Lower lobe of right lung (tissue), 2 donors: ENCODE data around the gene DNAJB12. TPM values are rescaled to one million over a fixed set of nuclear protein-coding genes. Genes with fewer than 3 reads are reported as not detected.
"Not testable (repeated sequence)": the region's sequence is repeated elsewhere in the genome, so short reads cannot be mapped to it uniquely, and the experiment has no call there.

Experiments used
- ATAC-seq, 2 donors: fragments of 200-7000 bp; cut with Tn5 transposase; one replicate each; pipeline ENCODE4 v1.9.1; 2020 to 2022; ENCODE audit warnings: mild to moderate bottlenecking in 2 of 2, moderate library complexity in 2 of 2
- DNase-seq: peaks from one replicate; pipeline ENCODE4 v3.0.0-alpha.2; 2020
- H3K27ac ChIP-seq: fragments of 200-600 bp; one replicate; pipeline ENCODE4 v1.8.0; 2022
- H3K27me3 ChIP-seq: fragments of 200-600 bp; one replicate; pipeline ENCODE4 v1.8.0; 2022; ENCODE audit warnings: low read depth
- H3K36me3 ChIP-seq: fragments of 200-600 bp; one replicate; pipeline ENCODE4 v1.8.0; 2022; ENCODE audit warnings: mild to moderate bottlenecking
- H3K4me1 ChIP-seq: fragments of 200-600 bp; one replicate; pipeline ENCODE4 v1.8.0; 2022
- H3K4me3 ChIP-seq: fragments of 200-600 bp; one replicate; pipeline ENCODE4 v1.8.0; 2022; ENCODE audit warnings: mild to moderate bottlenecking
- H3K9me3 ChIP-seq: fragments of 200-600 bp; one replicate; pipeline ENCODE4 v1.8.0; 2022
- intact Hi-C: fragments of 100-400 bp; cut with DNase I; formaldehyde crosslinking; loops from one replicate; pipeline ENCODE4 v1.11.0; 2022
- total RNA-seq: library from RNA; stranded (reverse); fragmentation: NEBNext Ultra II Directional; extraction: Animal tissue kit (Norgen Biotek cat#: 25700); gene quantifications from one replicate; pipeline ENCODE4 v1.2.1, GENCODE V29; 2021
- TF ChIP-seq, protein P1 (sequence below): fragments of 200-600 bp; IDR thresholded peaks from one replicate; pipeline ENCODE4 v1.8.0; 2022; ENCODE audit warnings: antibody characterized with exemption, mild to moderate bottlenecking
- donor health status: DM: no; HTN: yes; CAD: no; lungs with severe emphysema.

DNAJB12 gene
- total RNA-seq, 1 donor from 2014 or later, result 44.7 TPM

DNA sequence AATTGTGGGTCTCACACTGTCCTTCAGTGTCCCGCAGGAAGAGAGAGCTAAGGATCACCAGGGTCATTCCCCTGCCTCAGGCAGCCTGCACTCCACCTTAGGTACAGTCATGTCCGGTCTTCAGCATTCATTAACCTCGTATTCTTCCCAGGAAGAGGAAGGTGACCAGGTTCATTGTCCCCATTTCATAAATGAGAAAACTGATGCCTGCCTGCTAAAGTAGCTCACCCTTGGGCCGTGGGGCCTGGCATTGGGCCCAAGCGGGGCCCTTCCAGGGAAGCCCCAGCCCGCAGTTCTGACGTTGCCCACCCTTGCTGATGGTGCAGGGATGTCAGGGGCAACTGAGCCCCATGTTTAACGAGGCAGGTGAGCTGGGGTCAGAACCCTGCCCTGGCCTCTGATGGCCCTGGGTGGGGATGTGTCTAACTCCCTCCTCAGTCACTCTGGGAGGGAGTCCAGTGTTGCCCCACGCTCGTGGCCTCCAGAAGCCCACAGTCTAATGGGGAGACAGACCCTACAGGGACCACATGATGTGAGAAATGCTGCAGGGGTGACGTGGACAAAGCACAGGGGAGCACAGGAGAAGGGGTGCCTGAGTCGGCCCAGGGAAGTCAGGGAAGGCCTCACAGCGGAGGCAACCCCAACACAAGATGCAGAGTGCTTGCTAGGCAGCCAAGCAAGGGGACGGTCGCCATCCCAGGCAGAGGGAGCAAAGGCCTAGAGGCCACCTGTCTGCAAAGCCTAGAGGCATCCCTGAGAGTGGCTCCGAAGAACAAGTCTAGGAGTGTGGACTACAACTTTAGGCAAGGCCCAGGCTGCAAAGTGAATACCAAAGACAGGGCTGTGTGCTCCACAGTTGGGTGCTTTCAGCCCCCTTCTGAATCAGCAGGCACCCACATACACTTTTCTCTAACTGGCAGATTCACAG lies 55.9 kb downstream of the DNAJB12 start:
- H3K27ac ChIP-seq, result peak overlapping the region; percentile 99
- intact Hi-C loops, result no loop called here
- H3K36me3 ChIP-seq, result no peaks in the 10 kb centered on the region
- TF ChIP-seq, protein P1, sequence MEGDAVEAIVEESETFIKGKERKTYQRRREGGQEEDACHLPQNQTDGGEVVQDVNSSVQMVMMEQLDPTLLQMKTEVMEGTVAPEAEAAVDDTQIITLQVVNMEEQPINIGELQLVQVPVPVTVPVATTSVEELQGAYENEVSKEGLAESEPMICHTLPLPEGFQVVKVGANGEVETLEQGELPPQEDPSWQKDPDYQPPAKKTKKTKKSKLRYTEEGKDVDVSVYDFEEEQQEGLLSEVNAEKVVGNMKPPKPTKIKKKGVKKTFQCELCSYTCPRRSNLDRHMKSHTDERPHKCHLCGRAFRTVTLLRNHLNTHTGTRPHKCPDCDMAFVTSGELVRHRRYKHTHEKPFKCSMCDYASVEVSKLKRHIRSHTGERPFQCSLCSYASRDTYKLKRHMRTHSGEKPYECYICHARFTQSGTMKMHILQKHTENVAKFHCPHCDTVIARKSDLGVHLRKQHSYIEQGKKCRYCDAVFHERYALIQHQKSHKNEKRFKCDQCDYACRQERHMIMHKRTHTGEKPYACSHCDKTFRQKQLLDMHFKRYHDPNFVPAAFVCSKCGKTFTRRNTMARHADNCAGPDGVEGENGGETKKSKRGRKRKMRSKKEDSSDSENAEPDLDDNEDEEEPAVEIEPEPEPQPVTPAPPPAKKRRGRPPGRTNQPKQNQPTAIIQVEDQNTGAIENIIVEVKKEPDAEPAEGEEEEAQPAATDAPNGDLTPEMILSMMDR, result no peak
- no peaks in the 10 kb centered on the region for H3K27me3 ChIP-seq
- H3K9me3 ChIP-seq, result no peaks in the 10 kb centered on the region
- ATAC-seq, result no peak
- DNase-seq, result no peak
- H3K4me3 ChIP-seq, result no peak overlapping the region
- H3K4me1 ChIP-seq, result peaks cover 25% of the 10 kb centered on the region

DNA sequence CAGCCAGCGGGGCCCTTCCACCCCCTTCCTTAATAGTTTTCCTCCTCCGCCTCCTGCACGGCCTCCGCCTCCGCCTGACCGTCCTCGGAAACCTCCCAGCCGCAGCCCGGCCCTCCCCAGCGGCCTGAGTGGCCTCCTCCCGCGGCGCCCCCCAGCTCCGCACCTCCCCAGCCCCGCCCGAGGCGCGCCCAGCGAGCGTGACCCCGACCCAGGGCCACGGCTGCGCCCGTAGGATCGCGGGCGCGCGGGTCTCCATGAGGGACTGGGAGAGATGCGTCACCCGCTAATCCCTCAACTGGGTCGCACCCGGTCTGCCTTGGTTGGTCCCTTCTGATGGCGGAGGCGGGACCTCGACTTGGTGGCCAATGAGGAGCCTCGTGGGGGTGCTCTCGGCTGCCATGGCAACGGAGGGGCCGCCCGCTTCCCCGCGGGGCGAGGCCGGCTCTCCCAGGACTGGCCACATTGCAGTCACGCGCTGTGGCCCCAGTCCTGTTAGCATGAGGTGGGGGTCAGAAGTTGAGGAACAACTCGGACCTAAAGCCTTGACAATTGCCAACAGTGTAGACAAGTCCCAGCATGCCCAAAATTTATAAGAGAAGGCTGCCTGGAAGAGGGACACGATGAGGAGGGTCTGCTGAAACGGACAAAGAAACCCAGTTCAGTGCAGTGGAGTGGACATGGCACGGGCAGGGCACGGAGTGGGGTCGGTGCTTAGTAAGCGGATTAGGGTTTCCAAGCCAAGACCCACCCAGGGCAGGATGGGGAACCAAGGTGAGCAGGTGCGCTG lies 56.7 kb downstream of the DNAJB12 start:
- no peaks in the 10 kb centered on the region for H3K36me3 ChIP-seq
- H3K9me3 ChIP-seq, result no peaks in the 10 kb centered on the region
- intact Hi-C loops, result no loop called here
- no peaks in the 10 kb centered on the region for H3K27me3 ChIP-seq
- DNase-seq, result peak; percentile 98
- peaks cover 25% of the 10 kb centered on the region for H3K4me1 ChIP-seq
- TF ChIP-seq, protein P1, result no peak
- peak; percentile 97 to 99 for ATAC-seq
- H3K4me3 ChIP-seq, result peak overlapping the region; percentile 73
- H3K27ac ChIP-seq, result peak overlapping the region; percentile 99

DNA sequence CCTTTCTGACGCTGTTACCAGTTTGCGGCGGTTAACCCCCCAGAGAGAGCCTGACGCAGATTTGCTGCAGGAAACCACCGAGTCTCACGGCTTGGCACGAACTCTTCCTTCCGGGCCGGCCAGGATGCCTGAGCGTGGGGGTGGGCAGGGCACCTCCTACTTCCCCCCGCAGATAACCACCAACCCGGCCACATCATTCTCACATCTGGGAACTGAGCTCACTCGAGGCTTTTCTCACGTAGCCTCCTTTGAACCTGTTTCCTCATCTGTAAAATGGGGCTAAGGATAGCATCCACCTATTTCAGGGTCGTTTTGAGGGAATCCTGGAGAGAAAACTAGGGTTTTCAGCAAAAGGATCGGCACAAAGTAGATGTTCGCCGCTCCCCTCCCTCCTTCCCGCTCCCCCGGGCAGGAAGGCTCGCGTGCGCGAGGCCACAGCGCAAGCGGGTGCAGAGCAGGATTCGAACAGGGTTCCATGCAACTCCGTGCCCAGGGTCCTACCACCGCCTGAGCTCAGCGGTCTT lies 57.4 kb downstream of the DNAJB12 start:
- Histone ChIP-seq H3K9me3 (no peaks in the 10 kb centered on the region), H3K4me3 (peak overlapping the region; percentile 73), H3K36me3 (no peaks in the 10 kb centered on the region), H3K27me3 (no peaks in the 10 kb centered on the region), H3K4me1 (peaks cover 25% of the 10 kb centered on the region), H3K27ac (peak overlapping the region; percentile 99)
- ATAC-seq (peak; percentile 83 to 89), DNase-seq (peak; percentile 91)
- TF ChIP-seq, protein P1, result no peak
- intact Hi-C loops, result no loop called here

DNA sequence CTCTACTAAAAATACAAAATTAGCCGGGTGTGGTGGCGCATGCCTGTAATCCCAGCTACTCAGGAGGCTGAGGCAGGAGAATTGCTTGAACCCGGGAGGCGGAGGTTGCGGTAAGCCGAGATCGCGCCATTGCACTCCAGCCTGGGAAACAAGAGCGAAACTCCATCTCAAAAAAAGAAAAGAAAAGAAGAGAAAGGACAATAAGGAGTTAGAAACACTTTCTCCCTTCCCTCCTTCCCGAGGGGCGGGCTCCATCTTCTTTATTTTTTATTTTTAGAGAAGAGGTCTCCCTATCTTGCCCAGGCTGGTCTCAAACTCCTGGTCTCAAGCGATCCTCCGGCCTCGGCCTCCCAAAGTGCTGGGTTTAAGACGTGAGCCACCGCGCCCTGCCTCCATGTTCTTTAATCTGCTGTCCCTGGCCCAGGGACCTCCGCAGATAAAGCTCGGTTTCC lies 57.9 kb downstream of the DNAJB12 start:
- peaks cover 25% of the 10 kb centered on the region for H3K4me1 ChIP-seq
- H3K4me3 ChIP-seq, result peak overlapping the region; percentile 73
- H3K9me3 ChIP-seq, H3K27me3 ChIP-seq, H3K36me3 ChIP-seq, DNase-seq, intact Hi-C loops, ATAC-seq: not testable (repeated sequence)
- peak overlapping the region; percentile 99 for H3K27ac ChIP-seq

DNA sequence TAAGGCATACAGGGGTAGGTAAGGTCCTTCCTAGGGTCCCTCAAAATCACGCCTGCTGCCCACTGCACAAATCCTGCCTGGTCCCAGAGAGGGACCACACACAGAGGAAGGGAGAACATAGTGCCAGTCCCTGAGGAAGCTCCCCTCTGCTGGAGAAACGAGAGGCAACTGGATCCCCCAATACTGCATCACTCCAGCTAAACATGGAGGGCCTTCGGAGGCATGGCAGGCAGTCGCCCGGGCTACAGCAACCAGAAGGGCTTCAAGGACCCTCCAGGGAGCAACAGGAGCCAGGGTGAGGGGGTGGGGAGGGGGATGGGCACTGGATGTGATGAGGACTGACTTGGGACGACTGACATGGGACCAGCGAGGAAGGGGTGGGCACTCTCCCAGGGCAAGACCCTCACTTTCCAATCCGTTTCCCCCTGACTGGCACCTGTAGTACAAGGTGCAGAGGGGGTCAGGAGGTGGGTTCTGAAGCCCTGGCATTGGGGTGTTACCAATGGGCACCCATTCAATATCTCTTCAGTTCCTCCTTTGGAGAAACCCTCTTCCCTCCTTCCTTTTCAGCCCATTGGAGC lies 59.3 kb downstream of the DNAJB12 start:
- DNase-seq, result no peak
- H3K27me3 ChIP-seq, result no peaks in the 10 kb centered on the region
- no peaks in the 10 kb centered on the region for H3K36me3 ChIP-seq
- H3K4me3 ChIP-seq, result no peak overlapping the region
- no peaks in the 10 kb centered on the region for H3K9me3 ChIP-seq
- TF ChIP-seq, protein P1, result no peak
- H3K4me1 ChIP-seq, result peaks cover 25% of the 10 kb centered on the region
- ATAC-seq, result no peak
- intact Hi-C loops, result no loop called here
- H3K27ac ChIP-seq, result peak overlapping the region; percentile 99
